ENCODE data around the gene TTLL5. TPM values are rescaled to one million over a fixed set of nuclear protein-coding genes. Genes with fewer than 3 reads are reported as not detected.

Gene TTLL5
- total RNA-seq, 3 donors from 2014 or later (not counting 1 experiment from before 2014, with no cell fraction given) = 27.1 to 34.3 (median 32.5) TPM

- DNase-seq = no peak
- Mint-ChIP-seq H3K9me3 (peaks cover 0 to 2% of the 10 kb centered on the region in 2 donors), H3K4me1 (no peaks in the 10 kb centered on the region), H3K4me3 (no peak overlapping the region), H3K27me3 (ENCODE audit: low read depth in 2 of 2) (no peaks in the 10 kb centered on the region), H3K27ac (no peak overlapping the region), H3K36me3 (peaks cover 26% of the 10 kb centered on the region)
- Histone ChIP-seq H3K27ac (ENCODE audit: low read length) (no peak overlapping the region), H3K4me1 (ENCODE audit: control insufficient read depth, insufficient read depth, low read length) (no peaks in the 10 kb centered on the region), H3K27me3 (ENCODE audit: control insufficient read depth, insufficient read depth, low read length) (no peaks in the 10 kb centered on the region), H3K4me3 (ENCODE audit: low read length) (no peak overlapping the region), H3K9me3 (ENCODE audit: control insufficient read depth, insufficient read depth, low read length) (peaks cover 3% of the 10 kb centered on the region), H3K36me3 (ENCODE audit: control insufficient read depth, insufficient read depth, low read length) (peaks cover 18% of the 10 kb centered on the region)
- TF ChIP-seq CTCF (IDR thresholded peaks at IDR 0.05) = no peak
- intact Hi-C loops (cut with micrococcal nuclease) = no loop called here
- 100% methylated on average over 1 of the region's 1 CpG for WGBS (ENCODE audit: insufficient coverage)
- no peak for ATAC-seq
Measured at GRCh38 chr14:75697386-75697785, 36.3 kb downstream of the TTLL5 start.

- H3K9me3 ChIP-seq (ENCODE audit: control insufficient read depth, insufficient read depth, low read length) = peaks cover 3% of the 10 kb centered on the region
- no peak overlapping the region for H3K4me3 ChIP-seq (ENCODE audit: low read length)
- intact Hi-C loops (cut with micrococcal nuclease) = no loop called here
- no peaks in the 10 kb centered on the region for H3K4me1 Mint-ChIP-seq
- H3K27me3 ChIP-seq (ENCODE audit: control insufficient read depth, insufficient read depth, low read length) = no peaks in the 10 kb centered on the region
- H3K27ac ChIP-seq (ENCODE audit: low read length) = no peak overlapping the region
- peaks cover 0 to 2% of the 10 kb centered on the region in 2 donors for H3K9me3 Mint-ChIP-seq
- no peaks in the 10 kb centered on the region for H3K27me3 Mint-ChIP-seq (ENCODE audit: low read depth in 2 of 2)
- DNase-seq (no peak), ATAC-seq (no peak)
- 86% methylated on average over 2 of the region's 2 CpGs for WGBS (ENCODE audit: insufficient coverage)
- no peak overlapping the region for H3K27ac Mint-ChIP-seq
- no peak for TF ChIP-seq CTCF (IDR thresholded peaks at IDR 0.05)
- H3K36me3 Mint-ChIP-seq = peaks cover 26% of the 10 kb centered on the region
- H3K4me1 ChIP-seq (ENCODE audit: control insufficient read depth, insufficient read depth, low read length) = no peaks in the 10 kb centered on the region
- no peak overlapping the region for H3K4me3 Mint-ChIP-seq
- peaks cover 18% of the 10 kb centered on the region for H3K36me3 ChIP-seq (ENCODE audit: control insufficient read depth, insufficient read depth, low read length)
Measured at GRCh38 chr14:75697918-75698317, 36.9 kb downstream of the TTLL5 start.

GRCh38 chr14:75699331-75699730 is 38.3 kb downstream of the TTLL5 start:
- no peaks in the 10 kb centered on the region for H3K27me3 Mint-ChIP-seq (ENCODE audit: low read depth in 2 of 2)

More at GRCh38 chr14:75699331-75699730, 38.3 kb downstream of the TTLL5 start:
- DNase-seq = no peak
- no peak overlapping the region for H3K27ac ChIP-seq (ENCODE audit: low read length)
- WGBS (ENCODE audit: insufficient coverage) = 77% methylated on average over 2 of the region's 3 CpGs
- H3K4me1 ChIP-seq (ENCODE audit: control insufficient read depth, insufficient read depth, low read length) = no peaks in the 10 kb centered on the region
- no peak overlapping the region for H3K4me3 Mint-ChIP-seq
- H3K9me3 Mint-ChIP-seq = peaks cover 0 to 2% of the 10 kb centered on the region in 2 donors
- no peak overlapping the region for H3K27ac Mint-ChIP-seq
- no peaks in the 10 kb centered on the region for H3K27me3 ChIP-seq (ENCODE audit: control insufficient read depth, insufficient read depth, low read length)
- H3K4me3 ChIP-seq (ENCODE audit: low read length) = no peak overlapping the region
- no peak for ATAC-seq
- TF ChIP-seq CTCF (IDR thresholded peaks at IDR 0.05) = no peak
- H3K36me3 Mint-ChIP-seq = peaks cover 14% of the 10 kb centered on the region
- H3K36me3 ChIP-seq (ENCODE audit: control insufficient read depth, insufficient read depth, low read length) = peaks cover 13% of the 10 kb centered on the region
- no peaks in the 10 kb centered on the region for H3K4me1 Mint-ChIP-seq
- peaks cover 3% of the 10 kb centered on the region for H3K9me3 ChIP-seq (ENCODE audit: control insufficient read depth, insufficient read depth, low read length)
- intact Hi-C loops (cut with micrococcal nuclease) = no loop called here

Measured in natural killer cell (primary cell).